ENCODE results near the gene MMD2.
"Not testable (repeated sequence)": the region's sequence is repeated elsewhere in the genome, so short reads cannot be mapped to it uniquely, and the experiment has no call there.

DNA sequence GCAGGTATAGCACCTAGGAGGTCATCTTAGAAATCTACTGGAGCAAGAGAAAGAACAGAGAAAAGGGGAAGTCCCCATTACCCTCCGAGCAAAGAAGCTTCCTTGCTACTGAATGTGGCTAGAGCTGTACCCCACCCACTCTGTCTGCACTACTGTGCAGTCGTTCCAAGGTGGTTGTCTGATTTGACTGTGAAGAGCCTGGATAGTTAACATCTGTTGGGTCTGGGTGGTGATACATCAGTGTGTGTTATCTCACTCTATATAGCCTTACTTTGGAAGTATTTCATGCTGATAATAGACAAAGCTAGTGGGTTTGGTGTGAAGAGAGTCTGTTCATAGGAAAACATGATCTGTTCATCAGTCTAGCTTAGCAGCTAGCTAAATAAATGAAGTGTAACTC lies 23.8 kb upstream of the MMD2 start:
- TF ChIP-seq, protein P1, sequence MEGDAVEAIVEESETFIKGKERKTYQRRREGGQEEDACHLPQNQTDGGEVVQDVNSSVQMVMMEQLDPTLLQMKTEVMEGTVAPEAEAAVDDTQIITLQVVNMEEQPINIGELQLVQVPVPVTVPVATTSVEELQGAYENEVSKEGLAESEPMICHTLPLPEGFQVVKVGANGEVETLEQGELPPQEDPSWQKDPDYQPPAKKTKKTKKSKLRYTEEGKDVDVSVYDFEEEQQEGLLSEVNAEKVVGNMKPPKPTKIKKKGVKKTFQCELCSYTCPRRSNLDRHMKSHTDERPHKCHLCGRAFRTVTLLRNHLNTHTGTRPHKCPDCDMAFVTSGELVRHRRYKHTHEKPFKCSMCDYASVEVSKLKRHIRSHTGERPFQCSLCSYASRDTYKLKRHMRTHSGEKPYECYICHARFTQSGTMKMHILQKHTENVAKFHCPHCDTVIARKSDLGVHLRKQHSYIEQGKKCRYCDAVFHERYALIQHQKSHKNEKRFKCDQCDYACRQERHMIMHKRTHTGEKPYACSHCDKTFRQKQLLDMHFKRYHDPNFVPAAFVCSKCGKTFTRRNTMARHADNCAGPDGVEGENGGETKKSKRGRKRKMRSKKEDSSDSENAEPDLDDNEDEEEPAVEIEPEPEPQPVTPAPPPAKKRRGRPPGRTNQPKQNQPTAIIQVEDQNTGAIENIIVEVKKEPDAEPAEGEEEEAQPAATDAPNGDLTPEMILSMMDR (conservative IDR thresholded peaks at IDR 0.05) = not testable (repeated sequence)
- TF ChIP-seq ZFX (IDR thresholded peaks at IDR 0.05) = not testable (repeated sequence)
